ENCODE measurements around the gene CD164L2.

CD164L2 gene

GRCh38 chr1:27372022-27372807 lies 10.9 kb downstream of the CD164L2 start:
- Histone ChIP-seq H3K36me3 (ENCODE audit: insufficient read depth, low read length) (no peaks in the 10 kb centered on the region), H3K27me3 (ENCODE audit: insufficient read depth, low read length) (no peaks in the 10 kb centered on the region), H3K4me3 (ENCODE audit: low read length) (no peak overlapping the region), H2AFZ (ENCODE audit: low read depth, low read length) (no peak overlapping the region), H3K4me1 (ENCODE audit: insufficient read depth, low read length) (peaks cover 4% of the 10 kb centered on the region), H3K9me3 (ENCODE audit: low read length) (no peaks in the 10 kb centered on the region)

DNA sequence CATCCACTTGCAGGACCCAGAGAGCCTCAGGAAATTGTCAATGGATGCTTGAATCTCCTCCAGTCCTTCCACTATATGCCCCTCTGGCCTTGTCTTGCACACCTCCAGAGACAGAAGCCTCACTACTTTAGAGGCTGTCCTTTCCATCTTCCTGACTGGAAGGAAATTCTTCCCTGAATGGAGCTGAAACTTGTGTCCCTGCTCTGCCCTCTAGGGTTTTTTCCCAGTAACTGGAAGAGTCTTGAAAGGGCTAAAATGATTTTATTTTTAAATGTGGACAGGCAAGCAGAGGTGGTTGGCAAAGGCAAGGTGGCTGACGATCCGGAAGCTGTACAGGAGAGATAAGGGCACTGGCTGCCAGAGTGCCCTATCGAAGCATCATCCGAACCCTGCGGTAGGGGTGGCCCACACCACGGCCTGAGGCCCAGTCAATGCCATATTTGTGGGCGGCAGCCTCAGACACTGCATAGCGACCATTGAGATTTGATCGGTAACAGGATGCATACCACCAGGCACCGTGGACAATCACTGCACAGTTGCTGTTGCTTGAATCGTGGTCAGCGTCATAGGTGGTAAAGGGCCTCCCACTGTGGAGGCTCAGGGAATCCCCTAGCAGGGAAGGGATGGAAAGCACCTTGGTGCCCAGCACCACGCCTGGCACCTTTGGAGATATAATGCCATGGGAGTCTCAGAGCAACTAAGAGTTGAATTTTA lies 14.1 kb downstream of the CD164L2 start:
- H2AFZ ChIP-seq (ENCODE audit: low read depth, low read length): no peak overlapping the region
- H3K9me3 ChIP-seq (ENCODE audit: low read length): no peaks in the 10 kb centered on the region
- H3K4me1 ChIP-seq (ENCODE audit: insufficient read depth, low read length): peaks cover 16% of the 10 kb centered on the region
- no peak overlapping the region for H3K4me3 ChIP-seq (ENCODE audit: low read length)
- H3K27me3 ChIP-seq (ENCODE audit: insufficient read depth, low read length): no peaks in the 10 kb centered on the region
- no peaks in the 10 kb centered on the region for H3K36me3 ChIP-seq (ENCODE audit: insufficient read depth, low read length)

DNA sequence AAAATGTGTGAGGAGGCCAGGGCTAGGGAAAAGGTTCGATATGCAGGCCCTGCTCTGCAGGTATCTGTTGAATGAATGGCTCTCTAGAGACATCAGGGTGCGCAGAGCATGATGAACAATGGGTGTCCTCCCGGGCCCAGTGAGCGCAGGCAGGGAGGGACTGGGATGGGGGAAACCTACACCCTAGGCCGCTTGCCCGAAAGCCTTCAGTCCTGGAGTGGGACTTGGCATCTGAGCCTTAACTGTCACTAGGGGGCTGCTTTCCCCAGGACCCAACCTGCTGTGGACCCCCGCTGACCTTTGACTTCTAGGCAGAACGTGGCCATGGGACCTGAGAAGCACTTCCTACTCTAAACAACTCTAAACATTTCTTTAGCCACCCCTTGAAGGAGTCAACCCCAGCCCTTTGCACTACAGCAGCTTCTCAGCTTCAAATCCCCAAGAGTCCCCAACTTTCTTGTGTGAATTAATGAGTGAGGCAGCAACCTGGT lies 15.9 kb downstream of the CD164L2 start:
- Histone ChIP-seq H3K36me3 (ENCODE audit: insufficient read depth, low read length) (no peaks in the 10 kb centered on the region), H3K4me3 (ENCODE audit: low read length) (peak overlapping the region; percentile 70), H3K9me3 (ENCODE audit: low read length) (no peaks in the 10 kb centered on the region), H2AFZ (ENCODE audit: low read depth, low read length) (peak overlapping the region; percentile 71), H3K27me3 (ENCODE audit: insufficient read depth, low read length) (no peaks in the 10 kb centered on the region), H3K4me1 (ENCODE audit: insufficient read depth, low read length) (peaks cover 16% of the 10 kb centered on the region)

- peak within 1 kb of the TSS; percentile 80 for H2AFZ ChIP-seq (ENCODE audit: low read depth, low read length)
- no peaks in the 10 kb centered on the region for H3K27me3 ChIP-seq (ENCODE audit: insufficient read depth, low read length)
- H3K9me3 ChIP-seq (ENCODE audit: low read length): no peaks in the 10 kb centered on the region
- H3K36me3 ChIP-seq (ENCODE audit: insufficient read depth, low read length): no peaks in the 10 kb centered on the region
- peak within 1 kb of the TSS; percentile 70 for H3K4me3 ChIP-seq (ENCODE audit: low read length)
- peaks cover 16% of the 10 kb centered on the region for H3K4me1 ChIP-seq (ENCODE audit: insufficient read depth, low read length)
These were observed 16.5 kb downstream of the CD164L2 start, which contains the start of gene MAP3K6 for GRCh38 chr1:27366411-27367159. Gene MAP3K6 (minus strand): TSS chr1:27366961. CDS start chr1:27366597, 364 bp downstream.

- Histone ChIP-seq H3K9me3 (ENCODE audit: low read length) (no peaks in the 10 kb centered on the region), H2AFZ (ENCODE audit: low read depth, low read length) (peak overlapping the region; percentile 80), H3K4me1 (ENCODE audit: insufficient read depth, low read length) (peaks cover 16% of the 10 kb centered on the region), H3K36me3 (ENCODE audit: insufficient read depth, low read length) (no peaks in the 10 kb centered on the region), H3K27me3 (ENCODE audit: insufficient read depth, low read length) (no peaks in the 10 kb centered on the region), H3K4me3 (ENCODE audit: low read length) (peak overlapping the region; percentile 70)
These were observed 17.1 kb downstream of the CD164L2 start for GRCh38 chr1:27366113-27366410.

DNA sequence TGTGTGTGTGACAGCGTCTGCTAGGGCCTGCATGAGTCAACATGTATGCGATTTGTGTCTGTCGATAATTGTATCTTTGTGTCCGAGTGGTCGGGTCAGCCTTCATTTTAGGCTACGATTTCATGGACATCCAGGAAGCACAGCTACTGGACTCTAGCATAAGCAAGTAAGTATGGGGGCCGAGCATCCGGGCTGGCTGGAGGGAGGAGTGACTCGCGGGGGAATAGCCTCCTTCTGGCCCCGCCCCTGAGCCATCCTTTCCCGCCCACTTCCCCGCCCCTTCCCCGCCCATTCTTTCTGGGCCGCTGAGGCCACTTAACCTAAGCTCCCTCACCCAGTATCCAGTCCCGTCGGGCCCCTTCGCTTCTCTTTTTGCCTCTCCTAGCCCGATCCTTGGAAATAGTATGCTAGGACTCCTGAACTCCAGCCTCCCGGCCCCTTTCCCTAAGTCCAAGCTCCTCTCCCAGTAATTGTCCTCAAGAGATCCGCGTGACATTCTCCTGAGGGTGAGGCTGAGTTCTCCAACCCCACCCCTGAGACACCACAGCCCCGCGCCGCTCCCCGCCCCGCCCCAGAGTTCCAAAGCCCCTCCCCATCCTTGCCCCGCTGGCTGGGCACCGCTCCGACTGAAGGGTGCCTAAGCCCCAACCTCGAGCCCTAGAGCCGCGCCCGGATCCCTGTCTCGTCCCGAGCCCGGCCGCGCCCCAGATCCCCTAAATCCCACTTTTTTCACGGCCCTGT lies 17.6 kb downstream of the CD164L2 start:
- Histone ChIP-seq H3K4me3 (ENCODE audit: low read length) (peak overlapping the region; percentile 70), H3K9me3 (ENCODE audit: low read length) (no peaks in the 10 kb centered on the region), H2AFZ (ENCODE audit: low read depth, low read length) (peak overlapping the region; percentile 80), H3K27me3 (ENCODE audit: insufficient read depth, low read length) (no peaks in the 10 kb centered on the region), H3K36me3 (ENCODE audit: insufficient read depth, low read length) (no peaks in the 10 kb centered on the region), H3K4me1 (ENCODE audit: insufficient read depth, low read length) (peaks cover 16% of the 10 kb centered on the region)

GRCh38 chr1:27364696-27365371 lies 18.3 kb downstream of the CD164L2 start:
- no peaks in the 10 kb centered on the region for H3K9me3 ChIP-seq (ENCODE audit: low read length)
- no peak overlapping the region for H2AFZ ChIP-seq (ENCODE audit: low read depth, low read length)
- H3K27me3 ChIP-seq (ENCODE audit: insufficient read depth, low read length): no peaks in the 10 kb centered on the region
- H3K4me3 ChIP-seq (ENCODE audit: low read length): peak overlapping the region; percentile 23
- no peaks in the 10 kb centered on the region for H3K36me3 ChIP-seq (ENCODE audit: insufficient read depth, low read length)
- H3K4me1 ChIP-seq (ENCODE audit: insufficient read depth, low read length): peaks cover 16% of the 10 kb centered on the region

- no peak overlapping the region for H3K4me3 ChIP-seq (ENCODE audit: low read length)
- no peaks in the 10 kb centered on the region for H3K36me3 ChIP-seq (ENCODE audit: insufficient read depth, low read length)
- no peaks in the 10 kb centered on the region for H3K27me3 ChIP-seq (ENCODE audit: insufficient read depth, low read length)
- no peaks in the 10 kb centered on the region for H3K9me3 ChIP-seq (ENCODE audit: low read length)
- H2AFZ ChIP-seq (ENCODE audit: low read depth, low read length): no peak overlapping the region
- peaks cover 16% of the 10 kb centered on the region for H3K4me1 ChIP-seq (ENCODE audit: insufficient read depth, low read length)
These were observed 19.1 kb downstream of the CD164L2 start for GRCh38 chr1:27363766-27364695.

DNA sequence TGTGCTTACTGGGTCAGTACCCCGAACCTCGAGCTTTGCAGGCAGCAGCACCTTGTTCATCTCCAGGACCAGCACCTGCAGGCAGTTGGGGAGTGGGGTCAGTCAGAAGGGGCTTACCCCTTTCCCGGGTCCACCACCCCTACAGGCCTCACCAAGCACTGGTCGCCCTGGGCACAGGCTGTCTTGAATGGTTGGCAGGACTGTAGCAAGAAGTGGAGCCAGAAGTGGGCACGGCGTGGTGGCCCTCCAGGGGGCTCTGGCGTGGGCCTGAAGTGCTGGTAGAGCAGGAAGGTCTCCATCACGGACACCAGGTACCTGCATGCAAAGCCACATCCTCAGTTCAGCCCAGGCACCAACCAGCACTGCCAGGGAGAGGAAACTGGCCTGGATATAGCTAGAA lies 21.6 kb downstream of the CD164L2 start:
- Histone ChIP-seq H3K4me3 (ENCODE audit: low read length) (no peak overlapping the region), H3K4me1 (ENCODE audit: insufficient read depth, low read length) (peaks cover 8% of the 10 kb centered on the region), H2AFZ (ENCODE audit: low read depth, low read length) (no peak overlapping the region), H3K27me3 (ENCODE audit: insufficient read depth, low read length) (no peaks in the 10 kb centered on the region), H3K9me3 (ENCODE audit: low read length) (no peaks in the 10 kb centered on the region), H3K36me3 (ENCODE audit: insufficient read depth, low read length) (no peaks in the 10 kb centered on the region)

DNA sequence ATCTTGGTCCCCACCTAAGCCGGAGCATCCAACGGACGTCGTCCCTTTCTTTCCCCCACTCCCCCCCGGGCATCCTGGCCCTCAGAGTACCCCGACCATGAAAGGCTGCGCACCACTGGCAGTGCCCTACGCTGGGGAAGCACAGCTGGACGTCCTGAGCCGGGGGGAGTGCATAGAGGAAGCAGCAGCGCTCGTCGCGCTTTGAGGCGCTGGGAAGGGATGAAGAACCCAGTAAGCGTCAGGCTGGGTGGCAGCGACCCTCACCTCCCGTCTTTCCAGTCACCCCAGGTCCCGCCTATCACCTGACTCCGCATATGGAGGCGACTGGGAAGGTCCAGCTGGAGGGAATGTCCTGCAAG lies 22.1 kb downstream of the CD164L2 start:
- Histone ChIP-seq H3K36me3 (ENCODE audit: insufficient read depth, low read length) (no peaks in the 10 kb centered on the region), H3K27me3 (ENCODE audit: insufficient read depth, low read length) (no peaks in the 10 kb centered on the region), H3K4me3 (ENCODE audit: low read length) (no peak overlapping the region), H3K4me1 (ENCODE audit: insufficient read depth, low read length) (peaks cover 8% of the 10 kb centered on the region), H3K9me3 (ENCODE audit: low read length) (no peaks in the 10 kb centered on the region), H2AFZ (ENCODE audit: low read depth, low read length) (no peak overlapping the region)

DNA sequence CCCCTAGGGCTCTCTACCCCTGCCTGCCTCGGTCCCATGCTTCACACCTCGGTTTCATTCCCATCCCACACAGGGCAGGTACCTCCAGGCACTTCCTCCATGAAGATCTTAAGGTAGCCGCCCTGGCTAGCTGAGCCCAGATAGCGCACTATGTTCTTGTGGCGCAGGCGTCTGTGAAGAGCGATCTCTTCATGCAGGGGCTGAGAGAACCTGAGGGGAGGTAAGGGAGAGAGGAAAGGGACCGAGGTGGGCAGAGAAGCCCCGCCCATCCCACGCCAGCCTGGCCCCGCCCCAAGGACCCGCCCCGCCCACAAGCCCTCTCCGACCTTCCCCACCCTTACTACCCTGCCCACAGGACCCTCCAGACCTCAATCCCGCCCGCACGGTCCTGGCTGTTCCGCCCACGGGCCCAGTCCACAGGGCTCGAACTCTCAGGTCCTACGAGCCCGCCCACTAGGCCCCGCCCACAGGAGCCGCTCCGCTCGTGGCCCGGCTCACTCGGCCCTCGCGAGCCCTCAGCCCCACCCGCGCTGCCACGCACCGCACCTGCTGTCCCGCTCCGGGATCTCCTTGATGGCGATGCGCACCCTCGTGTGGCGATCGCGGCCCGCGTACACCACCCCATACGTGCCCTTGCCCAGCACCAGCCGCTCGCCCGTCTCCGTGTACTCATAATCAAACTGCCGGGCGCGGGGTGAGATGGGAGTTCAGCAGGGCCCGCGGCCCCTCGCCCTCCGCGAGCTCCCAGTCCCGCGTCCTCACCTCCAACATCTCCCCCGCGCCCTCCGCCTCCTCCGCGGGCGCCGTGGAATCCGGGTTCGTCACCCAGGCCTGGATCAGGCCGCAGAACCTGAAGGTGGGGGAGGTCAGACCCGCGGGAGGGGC lies 22.7 kb downstream of the CD164L2 start:
- no peak overlapping the region for H2AFZ ChIP-seq (ENCODE audit: low read depth, low read length)
- no peaks in the 10 kb centered on the region for H3K27me3 ChIP-seq (ENCODE audit: insufficient read depth, low read length)
- H3K4me1 ChIP-seq (ENCODE audit: insufficient read depth, low read length): peaks cover 8% of the 10 kb centered on the region
- peaks cover 6% of the 10 kb centered on the region for H3K36me3 ChIP-seq (ENCODE audit: insufficient read depth, low read length)
- H3K4me3 ChIP-seq (ENCODE audit: low read length): no peak overlapping the region
- H3K9me3 ChIP-seq (ENCODE audit: low read length): no peaks in the 10 kb centered on the region
